Activated naive CD8-positive, alpha-beta T cell treated with anti-CD3 and anti-CD28 coated beads for 36 hours (primary cell): ENCODE results near the gene MINDY3. TPM values are rescaled to one million over a fixed set of nuclear protein-coding genes. Genes with fewer than 3 reads are reported as not detected.

Source experiments
- DNase-seq: peaks from one replicate; pipeline ENCODE4 v3.0.0; 2021
- H3K27ac Mint-ChIP-seq: one replicate; pipeline ENCODE4 v1.8.0; 2022; ENCODE audit warnings: mild to moderate bottlenecking, moderate library complexity, mixed read lengths
- H3K27me3 Mint-ChIP-seq: one replicate; pipeline ENCODE4 v1.8.0; 2022; ENCODE audit warnings: mild to moderate bottlenecking, mixed read lengths
- H3K36me3 Mint-ChIP-seq: one replicate; pipeline ENCODE4 v1.8.0; 2021; ENCODE audit warnings: mild to moderate bottlenecking, mixed read lengths
- H3K4me1 Mint-ChIP-seq: one replicate; pipeline ENCODE4 v1.8.0; 2021; ENCODE audit warnings: mixed read lengths
- H3K4me3 Mint-ChIP-seq: one replicate; pipeline ENCODE4 v1.8.0; 2022; ENCODE audit warnings: mild to moderate bottlenecking, moderate library complexity, mixed read lengths
- H3K9me3 Mint-ChIP-seq: one replicate; pipeline ENCODE4 v1.8.0; 2022; ENCODE audit warnings: mixed read lengths
- total RNA-seq, 2 experiments: library from RNA; stranded (reverse); gene quantifications; one replicate each; pipeline ENCODE4 v1.2.3, GENCODE V29; 2021

Gene MINDY3
- total RNA-seq, 2 experiments from 2014 or later: 17.7 to 18.0 TPM

- H3K9me3 Mint-ChIP-seq: no peaks in the 10 kb centered on the region
- peaks cover 15% of the 10 kb centered on the region for H3K36me3 Mint-ChIP-seq
- H3K27ac Mint-ChIP-seq: peak overlapping the region; percentile 38
- H3K4me1 Mint-ChIP-seq: peaks cover 33% of the 10 kb centered on the region
- DNase-seq: no peak
- H3K27me3 Mint-ChIP-seq: no peaks in the 10 kb centered on the region
- no peak overlapping the region for H3K4me3 Mint-ChIP-seq
Measured at GRCh38 chr10:15842556-15843169, 17.6 kb downstream of the MINDY3 start.

- peaks cover 35% of the 10 kb centered on the region for H3K4me1 Mint-ChIP-seq
- H3K27me3 Mint-ChIP-seq: no peaks in the 10 kb centered on the region
- peaks cover 14% of the 10 kb centered on the region for H3K36me3 Mint-ChIP-seq
- no peak overlapping the region for H3K4me3 Mint-ChIP-seq
- no peak for DNase-seq
- H3K9me3 Mint-ChIP-seq: no peaks in the 10 kb centered on the region
- no peak overlapping the region for H3K27ac Mint-ChIP-seq
Measured at GRCh38 chr10:15841696-15842095, 18.6 kb downstream of the MINDY3 start.

DNA sequence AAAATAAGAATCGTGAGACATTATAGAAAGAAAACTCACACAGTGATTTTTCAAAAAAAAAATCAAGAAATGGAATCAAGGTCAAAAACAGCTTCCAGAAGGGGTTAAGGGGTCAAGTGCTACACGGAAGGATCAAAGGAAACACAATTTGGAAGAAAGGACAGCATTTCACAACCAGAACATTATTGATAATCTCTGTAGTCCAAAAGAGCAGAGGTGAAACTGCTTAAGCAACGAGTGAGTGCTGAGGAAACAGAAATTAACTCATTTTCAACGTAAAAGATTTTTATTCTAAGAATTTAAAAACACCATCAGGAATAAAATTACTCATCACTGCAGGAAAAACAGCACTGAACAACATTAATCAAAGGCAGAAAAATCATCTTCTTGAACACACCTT is 23.5 kb downstream of the MINDY3 start:
- peaks cover 10% of the 10 kb centered on the region for H3K36me3 Mint-ChIP-seq
- peaks cover 14% of the 10 kb centered on the region for H3K4me1 Mint-ChIP-seq
- no peak for DNase-seq
- no peaks in the 10 kb centered on the region for H3K9me3 Mint-ChIP-seq
- no peak overlapping the region for H3K4me3 Mint-ChIP-seq
- no peak overlapping the region for H3K27ac Mint-ChIP-seq
- no peaks in the 10 kb centered on the region for H3K27me3 Mint-ChIP-seq

DNA sequence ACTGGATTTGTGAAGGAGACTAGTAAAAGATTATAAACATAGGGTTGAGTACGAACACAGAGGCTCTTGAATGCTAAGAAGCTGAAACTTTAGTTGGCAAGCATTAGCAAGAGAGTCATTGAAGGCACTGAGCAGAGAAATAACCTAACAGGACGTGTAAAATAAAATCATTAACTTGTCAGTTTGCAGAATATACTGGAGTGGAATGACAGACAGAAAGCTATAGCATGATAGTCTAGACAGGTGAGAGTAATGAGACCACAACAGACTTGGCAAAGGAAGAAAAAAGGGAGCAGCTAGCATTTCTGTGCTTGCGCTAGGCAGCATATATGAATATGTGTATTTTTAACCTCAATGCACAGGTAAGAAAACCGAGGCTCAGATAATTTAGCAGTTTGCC is 30.8 kb downstream of the MINDY3 start:
- Mint-ChIP-seq H3K36me3 (peaks cover 30% of the 10 kb centered on the region), H3K27me3 (no peaks in the 10 kb centered on the region), H3K27ac (no peak overlapping the region), H3K9me3 (no peaks in the 10 kb centered on the region), H3K4me3 (no peak overlapping the region), H3K4me1 (peaks cover 1% of the 10 kb centered on the region)
- DNase-seq: no peak

DNA sequence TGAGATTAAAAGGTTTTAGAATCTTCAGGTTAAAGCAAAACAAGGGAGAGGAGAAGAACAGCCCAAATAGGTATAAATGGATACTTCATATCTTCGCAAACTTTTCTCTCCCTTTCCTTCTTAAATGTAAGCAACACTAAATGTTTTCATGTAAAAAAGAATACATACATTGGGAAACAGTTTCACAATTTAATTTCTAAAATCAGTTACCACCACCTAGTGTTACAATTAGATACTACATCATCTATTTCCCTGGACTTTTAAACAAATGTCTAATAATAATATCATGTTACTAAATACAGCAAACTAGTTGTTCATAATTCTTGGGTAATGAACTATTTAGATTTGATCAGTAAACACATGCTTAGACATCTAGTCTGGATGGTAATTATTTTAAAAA is 35.8 kb downstream of the MINDY3 start:
- no peak overlapping the region for H3K4me3 Mint-ChIP-seq
- H3K27ac Mint-ChIP-seq: no peak overlapping the region
- no peak for DNase-seq
- H3K27me3 Mint-ChIP-seq: no peaks in the 10 kb centered on the region
- peaks cover 28% of the 10 kb centered on the region for H3K36me3 Mint-ChIP-seq
- no peaks in the 10 kb centered on the region for H3K4me1 Mint-ChIP-seq
- H3K9me3 Mint-ChIP-seq: no peaks in the 10 kb centered on the region

- no peaks in the 10 kb centered on the region for H3K9me3 Mint-ChIP-seq
- H3K27ac Mint-ChIP-seq: no peak overlapping the region
- H3K27me3 Mint-ChIP-seq: no peaks in the 10 kb centered on the region
- H3K4me3 Mint-ChIP-seq: no peak overlapping the region
- H3K4me1 Mint-ChIP-seq: peaks cover 4% of the 10 kb centered on the region
- peaks cover 32% of the 10 kb centered on the region for H3K36me3 Mint-ChIP-seq
- DNase-seq: no peak
Measured at GRCh38 chr10:15822131-15822530, 38.2 kb downstream of the MINDY3 start.

GRCh38 chr10:15821046-15821683 is 39.1 kb downstream of the MINDY3 start:
- H3K27me3 Mint-ChIP-seq: no peaks in the 10 kb centered on the region

DNA sequence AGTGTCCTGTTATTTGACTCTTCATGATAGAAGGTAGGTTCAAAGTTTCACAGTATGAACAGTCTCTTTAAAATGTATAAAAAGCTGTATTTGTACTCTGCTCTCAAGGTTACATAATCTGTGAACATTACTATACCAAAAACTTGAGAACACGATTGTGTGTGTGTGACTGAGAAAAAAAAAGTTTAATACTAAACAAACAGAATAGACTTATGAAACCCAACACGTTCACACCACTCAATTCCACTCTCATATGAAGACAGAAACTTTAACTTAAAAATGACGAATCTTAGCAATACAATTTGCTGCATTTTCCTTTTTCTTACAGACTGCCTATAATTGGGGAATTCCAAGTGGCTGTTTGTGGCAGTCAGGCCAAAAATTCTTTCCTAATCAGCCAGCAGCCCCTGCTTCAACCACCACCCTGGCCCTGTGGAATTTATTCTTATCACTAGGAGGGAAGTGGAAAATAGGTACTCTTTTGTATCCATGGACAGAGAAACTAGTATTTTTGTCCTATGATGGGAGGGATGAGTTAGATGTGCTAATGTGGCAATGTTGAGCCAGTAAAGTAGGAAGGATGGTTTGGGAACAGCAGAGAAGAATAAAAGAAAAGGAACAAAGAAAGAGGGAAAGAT is 42.8 kb downstream of the MINDY3 start:
- no peak for DNase-seq
- Mint-ChIP-seq H3K9me3 (no peaks in the 10 kb centered on the region), H3K36me3 (peaks cover 30% of the 10 kb centered on the region), H3K27ac (no peak overlapping the region), H3K4me3 (no peak overlapping the region), H3K4me1 (peaks cover 4% of the 10 kb centered on the region), H3K27me3 (no peaks in the 10 kb centered on the region)

More at GRCh38 chr10:15821046-15821683, 39.1 kb downstream of the MINDY3 start:
- DNase-seq: no peak
- Mint-ChIP-seq H3K27ac (no peak overlapping the region), H3K4me3 (no peak overlapping the region), H3K36me3 (peaks cover 32% of the 10 kb centered on the region), H3K9me3 (no peaks in the 10 kb centered on the region), H3K4me1 (peaks cover 4% of the 10 kb centered on the region)

- Mint-ChIP-seq H3K36me3 (peaks cover 27% of the 10 kb centered on the region), H3K27me3 (no peaks in the 10 kb centered on the region), H3K4me1 (peaks cover 4% of the 10 kb centered on the region), H3K4me3 (no peak overlapping the region), H3K9me3 (no peaks in the 10 kb centered on the region), H3K27ac (no peak overlapping the region)
- DNase-seq: no peak
Measured at GRCh38 chr10:15815242-15815885, 44.9 kb downstream of the MINDY3 start.

- no peaks in the 10 kb centered on the region for H3K27me3 Mint-ChIP-seq
- peaks cover 4% of the 10 kb centered on the region for H3K4me1 Mint-ChIP-seq
- H3K4me3 Mint-ChIP-seq: no peak overlapping the region
- no peak for DNase-seq
- no peak overlapping the region for H3K27ac Mint-ChIP-seq
- peaks cover 25% of the 10 kb centered on the region for H3K36me3 Mint-ChIP-seq
- H3K9me3 Mint-ChIP-seq: no peaks in the 10 kb centered on the region
Measured at GRCh38 chr10:15814565-15814964, 45.7 kb downstream of the MINDY3 start.

DNA sequence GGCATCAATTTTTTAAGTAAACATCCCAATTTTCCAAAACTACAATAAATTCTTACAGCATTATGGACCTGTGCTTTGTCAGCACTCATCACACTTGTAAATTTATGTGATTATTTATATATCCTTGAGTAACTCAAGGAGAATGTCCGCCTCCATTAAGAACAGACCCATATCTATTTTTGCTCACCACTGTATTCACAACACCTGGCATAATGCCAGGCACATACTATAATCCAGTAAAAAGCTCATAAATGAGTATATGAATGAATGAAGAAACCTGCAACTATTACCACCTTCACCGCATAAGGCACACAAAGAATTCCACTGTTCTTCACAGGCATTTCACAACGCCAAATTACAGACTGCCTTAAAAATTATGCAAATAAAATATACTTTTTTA is 46.9 kb downstream of the MINDY3 start:
- Mint-ChIP-seq H3K4me3 (no peak overlapping the region), H3K36me3 (peaks cover 24% of the 10 kb centered on the region), H3K4me1 (peaks cover 4% of the 10 kb centered on the region), H3K27me3 (no peaks in the 10 kb centered on the region), H3K27ac (no peak overlapping the region), H3K9me3 (no peaks in the 10 kb centered on the region)
- DNase-seq: no peak

- Mint-ChIP-seq H3K4me1 (no peaks in the 10 kb centered on the region), H3K36me3 (peaks cover 32% of the 10 kb centered on the region), H3K27ac (no peak overlapping the region), H3K27me3 (no peaks in the 10 kb centered on the region), H3K9me3 (no peaks in the 10 kb centered on the region), H3K4me3 (no peak overlapping the region)
- no peak for DNase-seq
Measured at GRCh38 chr10:15809450-15809849, 50.9 kb downstream of the MINDY3 start.

DNA sequence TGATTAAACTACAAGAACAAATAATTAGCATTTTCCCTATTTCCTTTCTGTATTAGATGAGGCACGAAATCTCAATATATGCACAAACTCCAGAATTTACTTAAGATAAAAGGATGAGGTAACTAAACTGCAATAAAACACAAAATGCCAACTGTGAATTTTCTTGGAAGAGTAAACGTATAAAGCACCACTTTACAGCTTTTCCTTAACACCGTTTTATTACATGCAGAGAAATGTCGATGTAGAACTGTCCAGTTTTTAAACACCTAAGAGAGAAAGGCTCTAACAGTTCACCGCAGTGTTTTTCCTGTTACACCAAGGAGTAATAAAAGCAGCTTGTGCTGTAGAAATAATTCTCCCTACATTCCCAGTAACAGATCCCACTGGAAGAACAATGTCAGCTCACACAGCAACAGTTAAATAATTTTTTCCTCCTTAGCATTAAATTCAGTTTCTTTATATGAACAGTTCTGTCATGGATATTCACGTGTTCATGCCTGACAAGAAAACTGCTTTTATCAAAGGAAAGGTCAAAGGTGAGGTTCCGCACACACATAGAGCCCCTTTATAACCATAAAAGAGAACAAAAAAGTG is 52.0 kb downstream of the MINDY3 start:
- H3K9me3 Mint-ChIP-seq: no peaks in the 10 kb centered on the region
- H3K27ac Mint-ChIP-seq: no peak overlapping the region
- no peaks in the 10 kb centered on the region for H3K27me3 Mint-ChIP-seq
- DNase-seq: no peak
- H3K4me3 Mint-ChIP-seq: no peak overlapping the region
- no peaks in the 10 kb centered on the region for H3K4me1 Mint-ChIP-seq
- peaks cover 37% of the 10 kb centered on the region for H3K36me3 Mint-ChIP-seq

GRCh38 chr10:15805395-15806058 is 54.8 kb downstream of the MINDY3 start:
- H3K4me1 Mint-ChIP-seq: peaks cover 7% of the 10 kb centered on the region
- no peaks in the 10 kb centered on the region for H3K27me3 Mint-ChIP-seq
- H3K4me3 Mint-ChIP-seq: no peak overlapping the region
- no peak overlapping the region for H3K27ac Mint-ChIP-seq
- H3K9me3 Mint-ChIP-seq: peaks cover 2% of the 10 kb centered on the region
- no peak for DNase-seq
- H3K36me3 Mint-ChIP-seq: peaks cover 51% of the 10 kb centered on the region

- Mint-ChIP-seq H3K4me1 (peaks cover 7% of the 10 kb centered on the region), H3K36me3 (peaks cover 53% of the 10 kb centered on the region), H3K9me3 (peaks cover 2% of the 10 kb centered on the region), H3K27me3 (no peaks in the 10 kb centered on the region), H3K4me3 (no peak overlapping the region), H3K27ac (no peak overlapping the region)
- DNase-seq: no peak
Measured at GRCh38 chr10:15804109-15804508, 56.2 kb downstream of the MINDY3 start.
